KOPT-K1 (cell line): ENCODE measurements around the gene KCTD4.
"Not testable (repeated sequence)": the region's sequence is repeated elsewhere in the genome, so short reads cannot be mapped to it uniquely, and the experiment has no call there.

Experiments used
- H3K27ac ChIP-seq: fragments of 200-600 bp; sonication (generic); 2 replicates; pipeline ENCODE4 v1.5.1; 2016; ENCODE audit warnings: antibody characterized with exemption, mild to moderate bottlenecking, low read depth, low read length; ENCODE audit not compliant: poor library complexity, severe bottlenecking
- H3K36me3 ChIP-seq: fragments of 200-600 bp; sonication (generic); 2 replicates; pipeline ENCODE4 v1.5.1; 2017; ENCODE audit warnings: antibody characterized with exemption, mild to moderate bottlenecking, low read length, moderate library complexity; ENCODE audit not compliant: insufficient read depth
- H3K9me3 ChIP-seq: fragments of 200-600 bp; sonication (generic); 2 replicates; pipeline ENCODE4 v1.5.1; 2017; ENCODE audit warnings: antibody characterized with exemption, low read length, mild to moderate bottlenecking; ENCODE audit not compliant: insufficient read depth, poor library complexity, severe bottlenecking

Gene KCTD4

GRCh38 chr13:45196622-45197021 is 4.2 kb downstream of the KCTD4 start:
- no peaks in the 10 kb centered on the region for H3K9me3 ChIP-seq
- H3K27ac ChIP-seq: no peak overlapping the region
- H3K36me3 ChIP-seq: no peaks in the 10 kb centered on the region; the same call in 1 of the 2 replicates

GRCh38 chr13:45196096-45196495 is 4.7 kb downstream of the KCTD4 start:
- no peaks in the 10 kb centered on the region; the same call in 1 of the 2 replicates for H3K36me3 ChIP-seq
- H3K27ac ChIP-seq: no peak overlapping the region
- no peaks in the 10 kb centered on the region for H3K9me3 ChIP-seq

GRCh38 chr13:45195421-45195820 is 5.4 kb downstream of the KCTD4 start:
- H3K36me3 ChIP-seq: no peaks in the 10 kb centered on the region; the same call in 1 of the 2 replicates
- no peaks in the 10 kb centered on the region for H3K9me3 ChIP-seq
- H3K27ac ChIP-seq: no peak overlapping the region

GRCh38 chr13:45194081-45194939 is 6.5 kb downstream of the KCTD4 start:
- Histone ChIP-seq H3K36me3 (no peaks in the 10 kb centered on the region; the same call in 1 of the 2 replicates), H3K9me3 (no peaks in the 10 kb centered on the region), H3K27ac (no peak overlapping the region)

GRCh38 chr13:45191874-45192273 is 9.0 kb downstream of the KCTD4 start:
- H3K27ac ChIP-seq: no peak overlapping the region
- H3K36me3 ChIP-seq: peaks cover 5% of the 10 kb centered on the region; the same call in 1 of the 2 replicates
- no peaks in the 10 kb centered on the region for H3K9me3 ChIP-seq

- not testable (repeated sequence) for H3K9me3 ChIP-seq, H3K36me3 ChIP-seq, H3K27ac ChIP-seq
These were observed 11.3 kb downstream of the KCTD4 start for GRCh38 chr13:45189511-45189910.

- H3K36me3 ChIP-seq, H3K9me3 ChIP-seq, H3K27ac ChIP-seq: not testable (repeated sequence)
These were observed 11.8 kb downstream of the KCTD4 start for GRCh38 chr13:45189077-45189476.

GRCh38 chr13:45185286-45185685 is 15.6 kb downstream of the KCTD4 start:
- Histone ChIP-seq H3K27ac (no peak overlapping the region), H3K9me3 (no peaks in the 10 kb centered on the region), H3K36me3 (peaks cover 18% of the 10 kb centered on the region; the same call in 1 of the 2 replicates)

- peaks cover 18% of the 10 kb centered on the region; the same call in 1 of the 2 replicates for H3K36me3 ChIP-seq
- H3K9me3 ChIP-seq: no peaks in the 10 kb centered on the region
- H3K27ac ChIP-seq: no peak overlapping the region
These were observed 16.2 kb downstream of the KCTD4 start for GRCh38 chr13:45184693-45185092.

- no peaks in the 10 kb centered on the region for H3K9me3 ChIP-seq
These were observed 19.9 kb downstream of the KCTD4 start for GRCh38 chr13:45180713-45181601.

GRCh38 chr13:45180303-45180702 is 20.5 kb downstream of the KCTD4 start:
- no peak overlapping the region for H3K27ac ChIP-seq
- H3K9me3 ChIP-seq: no peaks in the 10 kb centered on the region
- peaks cover 13% of the 10 kb centered on the region; the same call in 1 of the 2 replicates for H3K36me3 ChIP-seq

More at GRCh38 chr13:45180713-45181601, 19.9 kb downstream of the KCTD4 start:
- Histone ChIP-seq H3K27ac (no peak overlapping the region), H3K36me3 (peaks cover 13% of the 10 kb centered on the region; the same call in 1 of the 2 replicates)

- no peaks in the 10 kb centered on the region for H3K9me3 ChIP-seq
- H3K27ac ChIP-seq: no peak overlapping the region
- H3K36me3 ChIP-seq: peaks cover 13% of the 10 kb centered on the region; the same call in 1 of the 2 replicates
These were observed 21.4 kb downstream of the KCTD4 start for GRCh38 chr13:45179428-45179827.

- H3K27ac ChIP-seq: no peak overlapping the region
- H3K36me3 ChIP-seq: peaks cover 9% of the 10 kb centered on the region; the same call in 1 of the 2 replicates
- no peaks in the 10 kb centered on the region for H3K9me3 ChIP-seq
These were observed 22.3 kb downstream of the KCTD4 start for GRCh38 chr13:45178349-45179162.

GRCh38 chr13:45174478-45174877 is 26.4 kb downstream of the KCTD4 start:
- Histone ChIP-seq H3K27ac (no peak overlapping the region), H3K36me3 (no peaks in the 10 kb centered on the region), H3K9me3 (no peaks in the 10 kb centered on the region)
